22Rv1 (cell line): ENCODE results near the gene IL13.

Experiments used
- CTCF ChIP-seq: fragments of 450-650 bp; IDR thresholded peaks from 2 replicates; pipeline ENCODE4 v1.5.1; 2017; ENCODE audit warnings: mild to moderate bottlenecking
- ZFX ChIP-seq: fragments of 450-650 bp; IDR thresholded peaks from 2 replicates; pipeline ENCODE4 v1.6.1; 2017; ENCODE audit warnings: antibody characterized with exemption, borderline replicate concordance

GRCh38 chr5:132688536-132689339 is 30.8 kb downstream of the IL13 start:
- no peak for TF ChIP-seq CTCF
- TF ChIP-seq ZFX = no peak
